IMR-90 (cell line): ENCODE results near the gene CPNE4. TPM values are rescaled to one million over a fixed set of nuclear protein-coding genes. Genes with fewer than 3 reads are reported as not detected.

ENCODE experiments used
- ATAC-seq: fragments of 200-7000 bp; cut with Tn5 transposase; 2 replicates; pipeline ENCODE4 v1.9.1; 2020; ENCODE audit warnings: low read depth, mild to moderate bottlenecking, moderate library complexity
- BruUV-seq: library from RNA; stranded (reverse); fragments of 400-500 nt; replicated peaks from 2 replicates; lab custom pipeline; 2021; lab: Mats Ljungman, UMichigan
- CTCF ChIA-PET: fragments of 300-600 bp; formaldehyde crosslinking; extraction: SDS; loops from one replicate; lab custom pipeline; 2021; ENCODE audit warnings: antibody characterized with exemption; lab: Yijun Ruan, JAX
- POLR2A ChIA-PET: fragments of 300-600 bp; sonication (Branson Sonifier 250); formaldehyde crosslinking; loops from one replicate; lab custom pipeline; 2022; ENCODE audit warnings: antibody characterized with exemption; ENCODE audit not compliant: unreplicated experiment; lab: Charles Lee
- DNase-seq: peaks from one replicate; pipeline ENCODE4 v3.0.0; 2013
- H2AFZ ChIP-seq: replicated peaks from 2 replicates; pipeline ENCODE3; 2013; ENCODE audit warnings: low read length, mild to moderate bottlenecking; ENCODE audit not compliant: poor library complexity
- H2AK5ac ChIP-seq: 2 replicates; pipeline ENCODE4 v1.6.1; 2013; ENCODE audit warnings: low read depth, low read length, inconsistent platforms
- H2AK9ac ChIP-seq: replicated peaks from 2 replicates; pipeline ENCODE3; 2013; ENCODE audit warnings: mild to moderate bottlenecking, low read depth, low read length, moderate library complexity; ENCODE audit not compliant: poor library complexity
- H2BK120ac ChIP-seq: 2 replicates; pipeline ENCODE4 v1.6.1; 2013; ENCODE audit warnings: low read depth, low read length, inconsistent platforms
- H2BK15ac ChIP-seq: 3 replicates; pipeline ENCODE4 v1.6.1; 2013; ENCODE audit warnings: low read depth, low read length, inconsistent platforms
- H2BK20ac ChIP-seq: 2 replicates; pipeline ENCODE4 v1.6.1; 2013; ENCODE audit warnings: low read depth, mild to moderate bottlenecking, inconsistent platforms, low read length, moderate library complexity
- H2BK5ac ChIP-seq: 2 replicates; pipeline ENCODE4 v1.6.1; 2013; ENCODE audit warnings: mild to moderate bottlenecking, low read depth, low read length, inconsistent platforms; ENCODE audit not compliant: poor library complexity, severe bottlenecking
- H3K14ac ChIP-seq: replicated peaks from 2 replicates; pipeline ENCODE4 v1.6.1; 2013; ENCODE audit warnings: low read depth, low read length, inconsistent platforms
- H3K18ac ChIP-seq: 2 replicates; pipeline ENCODE4 v1.6.1; 2013; ENCODE audit warnings: low read depth, low read length, control low read depth
- H3K23ac ChIP-seq: 2 replicates; pipeline ENCODE4 v1.6.1; 2013; ENCODE audit warnings: low read depth, low read length, inconsistent platforms
- H3K27ac ChIP-seq: 2 replicates; pipeline ENCODE4 v1.5.1; 2013; ENCODE audit warnings: mild to moderate bottlenecking, control low read depth, low read length; ENCODE audit not compliant: insufficient read depth
- H3K27me3 ChIP-seq: 2 replicates; pipeline ENCODE4 v1.6.1; 2013; ENCODE audit warnings: low read length; ENCODE audit not compliant: control insufficient read depth, insufficient read depth
- H3K36me3 ChIP-seq: 2 replicates; pipeline ENCODE4 v1.6.1; 2013; ENCODE audit warnings: low read length, mixed read lengths; ENCODE audit not compliant: control insufficient read depth, insufficient read depth
- H3K4ac ChIP-seq: 2 replicates; pipeline ENCODE4 v1.6.1; 2013; ENCODE audit warnings: low read depth, low read length, inconsistent platforms
- H3K4me1 ChIP-seq: 2 replicates; pipeline ENCODE4 v1.6.1; 2013; ENCODE audit warnings: low read length, mixed read lengths; ENCODE audit not compliant: control insufficient read depth, insufficient read depth
- H3K4me2 ChIP-seq: 2 replicates; pipeline ENCODE4 v1.6.1; 2013; ENCODE audit warnings: low read depth, mild to moderate bottlenecking, control low read depth, low read length, moderate library complexity
- H3K4me3 ChIP-seq: 2 replicates; pipeline ENCODE4 v1.5.1; 2013; ENCODE audit warnings: low read depth, mild to moderate bottlenecking, control low read depth, low read length, moderate library complexity; ENCODE audit not compliant: insufficient read depth
- H3K56ac ChIP-seq: 2 replicates; pipeline ENCODE4 v1.6.1; 2013; ENCODE audit warnings: low read length, inconsistent platforms; ENCODE audit not compliant: insufficient read depth; ENCODE audit errors: extremely low read depth
- H3K79me1 ChIP-seq, 2 experiments: 2 replicates each; pipeline ENCODE4 v1.6.1; 2013; ENCODE audit warnings: low read length in 2 of 2, inconsistent platforms in 1 of 2, low read depth in 1 of 2
- H3K9ac ChIP-seq: 2 replicates; pipeline ENCODE4 v1.6.1; 2013; ENCODE audit warnings: low read depth, low read length, control low read depth
- H3K9me1 ChIP-seq: 2 replicates; pipeline ENCODE4 v1.6.1; 2013; ENCODE audit warnings: low read length, inconsistent platforms; ENCODE audit not compliant: insufficient read depth
- H3K9me3 ChIP-seq: 2 replicates; pipeline ENCODE4 v1.6.1; 2013; ENCODE audit warnings: low read length; ENCODE audit not compliant: control insufficient read depth, insufficient read depth
- H4K20me1 ChIP-seq: 2 replicates; pipeline ENCODE4 v1.6.1; 2013; ENCODE audit warnings: low read length, inconsistent platforms; ENCODE audit not compliant: insufficient read depth
- H4K5ac ChIP-seq: 2 replicates; pipeline ENCODE4 v1.6.1; 2013; ENCODE audit warnings: mild to moderate bottlenecking, low read depth, low read length, control low read depth
- H4K8ac ChIP-seq, 2 experiments: 2 replicates each; pipeline ENCODE4 v1.6.1; 2013; ENCODE audit warnings: low read depth in 2 of 2, low read length in 2 of 2, control low read depth in 1 of 2, inconsistent platforms in 1 of 2
- H4K91ac ChIP-seq: 2 replicates; pipeline ENCODE4 v1.6.1; 2013; ENCODE audit warnings: low read depth, low read length, inconsistent platforms; ENCODE audit not compliant: insufficient read depth
- BHLHE40 ChIP-seq: fragments of 150-350 bp; IDR thresholded peaks from 2 replicates; pipeline ENCODE4 v1.6.1; 2016; ENCODE audit warnings: mild to moderate bottlenecking, low read depth, low read length
- CEBPB ChIP-seq: IDR thresholded peaks from 2 replicates; pipeline ENCODE4 v1.6.1; 2012; ENCODE audit warnings: low read depth, low read length, improper control_type of control experiment
- CHD1 ChIP-seq: IDR thresholded peaks from 2 replicates; pipeline ENCODE4 v1.6.1; 2012; ENCODE audit warnings: low read depth, low read length, improper control_type of control experiment
- CTCF ChIP-seq: conservative IDR thresholded peaks from 2 replicates; pipeline ENCODE4 v1.5.1; 2012; ENCODE audit warnings: mild to moderate bottlenecking, low read depth, low read length, improper control_type of control experiment
- ELK1 ChIP-seq: fragments of 150-350 bp; IDR thresholded peaks from 2 replicates; pipeline ENCODE4 v1.6.1; 2016; ENCODE audit warnings: low read depth, mild to moderate bottlenecking, low read length, moderate library complexity, borderline replicate concordance
- FOS ChIP-seq: fragments of 150-350 bp; IDR thresholded peaks from 2 replicates; pipeline ENCODE4 v1.6.1; 2016; ENCODE audit warnings: low read depth, low read length
- MAFK ChIP-seq: IDR thresholded peaks from 2 replicates; pipeline ENCODE4 v1.6.1; 2012; ENCODE audit warnings: low read depth, low read length, improper control_type of control experiment
- MAZ ChIP-seq: IDR thresholded peaks from 2 replicates; pipeline ENCODE4 v1.6.1; 2012; ENCODE audit warnings: low read depth, mild to moderate bottlenecking, low read length, improper control_type of control experiment, moderate library complexity, borderline replicate concordance
- MXI1 ChIP-seq: IDR thresholded peaks from 2 replicates; pipeline ENCODE4 v1.6.1; 2012; ENCODE audit warnings: low read depth, mild to moderate bottlenecking, low read length, moderate library complexity, borderline replicate concordance
- NFE2L2 ChIP-seq: fragments of 150-350 bp; IDR thresholded peaks from 2 replicates; pipeline ENCODE4 v1.6.1; 2016; ENCODE audit warnings: low read depth, mild to moderate bottlenecking, low read length
- POLR2A ChIP-seq: IDR thresholded peaks from 2 replicates; pipeline ENCODE4 v1.6.1; 2012; ENCODE audit warnings: mild to moderate bottlenecking, low read depth, low read length
- RAD21 ChIP-seq: IDR thresholded peaks from 2 replicates; pipeline ENCODE4 v1.6.1; 2012; ENCODE audit warnings: low read length, improper control_type of control experiment
- RCOR1 ChIP-seq: IDR thresholded peaks from 2 replicates; pipeline ENCODE4 v1.6.1; 2012; ENCODE audit warnings: mild to moderate bottlenecking, low read length, improper control_type of control experiment; ENCODE audit not compliant: insufficient replicate concordance
- RFX5 ChIP-seq: IDR thresholded peaks from 2 replicates; pipeline ENCODE4 v1.8.0; 2012; ENCODE audit warnings: low read depth, mild to moderate bottlenecking, low read length, moderate library complexity
- SMC3 ChIP-seq: fragments of 150-350 bp; IDR thresholded peaks from 2 replicates; pipeline ENCODE4 v1.6.1; 2016; ENCODE audit warnings: low read depth, mild to moderate bottlenecking, antibody characterized with exemption, low read length, moderate library complexity
- USF2 ChIP-seq: fragments of 150-350 bp; IDR thresholded peaks from 2 replicates; pipeline ENCODE4 v1.6.1; 2017; ENCODE audit warnings: mild to moderate bottlenecking, antibody characterized with exemption, low read length, low read depth
- dilution Hi-C: fragments of 300-500 bp; cut with HindIII; formaldehyde crosslinking; loops from one replicate; pipeline ENCODE4 v1.14.3; 2018; ENCODE audit warnings: low sequenced_read_pairs; ENCODE audit not compliant: unreplicated experiment
- in situ Hi-C: fragments of 300-500 bp; cut with MboI; formaldehyde crosslinking; loops from 3 replicates; pipeline ENCODE4 v1.14.3; 2019; ENCODE audit warnings: low sequenced_read_pairs, inconsistent platforms, mixed read lengths
- intact Hi-C: fragments of 100-400 bp; cut with micrococcal nuclease; formaldehyde crosslinking; loops from 2 replicates; pipeline ENCODE4 v1.10.0; 2022
- polyA plus RNA-seq, 3 experiments: library from polyadenylated mRNA; depleted of rRNA; stranded (reverse); fragments of >200 nt; gene quantifications; 2 replicates each; pipeline ENCODE4 v1.2.3, GENCODE V29; 2012; ENCODE audit warnings: low replicate concordance in 1 of 3
- total RNA-seq: library from RNA; depleted of rRNA; stranded (reverse); fragments of >200 nt; gene quantifications from 2 replicates; pipeline ENCODE4 v1.2.3, GENCODE V29; 2012

Gene CPNE4
- total and polyA plus RNA-seq, 2 of the 4 experiments (the other 2 are of a cell fraction): not detected

- Histone ChIP-seq H2BK120ac (no peak overlapping the region), H2AK5ac (no peak overlapping the region), H3K23ac (no peak overlapping the region), H3K27ac (no peak overlapping the region), H3K9me3 (no peaks in the 10 kb centered on the region), H2BK15ac (no peak overlapping the region), H3K14ac (no peak overlapping the region), H3K4ac (no peak overlapping the region), H2AFZ (no peak overlapping the region), H3K56ac (no peak overlapping the region), H3K4me3 (no peak overlapping the region), H2AK9ac (no peak overlapping the region), H3K36me3 (no peaks in the 10 kb centered on the region), H3K9ac (no peak overlapping the region), H4K20me1 (no peaks in the 10 kb centered on the region), H4K91ac (no peak overlapping the region), H4K5ac (no peak overlapping the region), H3K79me1 (no peaks in the 10 kb centered on the region), H2BK20ac (no peak overlapping the region), H3K4me1 (no peaks in the 10 kb centered on the region), H3K18ac (no peak overlapping the region), H3K9me1 (no peaks in the 10 kb centered on the region), H3K27me3 (no peaks in the 10 kb centered on the region), H3K4me2 (no peak overlapping the region), H2BK5ac (no peak overlapping the region), H4K8ac (no peak overlapping the region)
- ChIA-PET POLR2A (no interaction called here), CTCF (interaction anchor here (1.3 kb wide), 1 partner anchor 10 kb away, joined by 3 read pairs; no protein-coding TSS in a partner anchor)
- TF ChIP-seq MAFK (no peak), USF2 (no peak), CHD1 (no peak), CEBPB (no peak), ELK1 (no peak), FOS (no peak), MAZ (no peak), RAD21 (no peak), BHLHE40 (no peak), POLR2A (no peak), MXI1 (no peak), NFE2L2 (no peak), RCOR1 (no peak), SMC3 (no peak), CTCF (no peak), RFX5 (no peak)
- no peak for DNase-seq
- no peak for ATAC-seq
- dilution Hi-C loops: no loop called here
- intact Hi-C loops: no loop called here
- BruUV-seq: no TSS peak
- in situ Hi-C loops: no loop called here
Observed at GRCh38 chr3:131892331-131892730, 142.5 kb downstream of the CPNE4 start.
